Left forelimb (tissue), 1 donor: Measurements from ENCODE around the gene CAMK2A.

ENCODE experiments used
- DNase-seq: peaks from one replicate; pipeline ENCODE4 v3.0.0-alpha.2; 2018; ENCODE audit warnings: low spot score

The CAMK2A gene

GRCh38 chr5:150209099-150209635 is 80.4 kb downstream of the CAMK2A start:
- DNase-seq = no peak

GRCh38 chr5:150208187-150209098 is 81.1 kb downstream of the CAMK2A start:
- DNase-seq = no peak

- DNase-seq = no peak
Observed at GRCh38 chr5:150206779-150207115, 82.8 kb downstream of the CAMK2A start.

GRCh38 chr5:150206098-150206778 is 83.3 kb downstream of the CAMK2A start:
- no peak for DNase-seq

GRCh38 chr5:150204590-150204960 is 85.0 kb downstream of the CAMK2A start:
- no peak for DNase-seq

GRCh38 chr5:150203832-150204589 is 85.6 kb downstream of the CAMK2A start:
- DNase-seq = no peak

- DNase-seq = no peak
Observed at GRCh38 chr5:150202501-150202900, 87.1 kb downstream of the CAMK2A start.

- DNase-seq = no peak
Observed at GRCh38 chr5:150197476-150197875, 92.1 kb downstream of the CAMK2A start.

- no peak for DNase-seq
Observed at GRCh38 chr5:150196986-150197385, 92.6 kb downstream of the CAMK2A start.

- no peak for DNase-seq
Observed at GRCh38 chr5:150196514-150196913, 93.1 kb downstream of the CAMK2A start.

GRCh38 chr5:150195736-150196485 is 93.7 kb downstream of the CAMK2A start:
- DNase-seq = no peak

- no peak for DNase-seq
Observed at GRCh38 chr5:150192462-150192861, 97.1 kb downstream of the CAMK2A start.

GRCh38 chr5:150190987-150191386 is 98.6 kb downstream of the CAMK2A start:
- DNase-seq = no peak

- no peak for DNase-seq
Observed at GRCh38 chr5:150190503-150190979, 99.0 kb downstream of the CAMK2A start.

- no peak for DNase-seq
Observed at GRCh38 chr5:150189728-150190502, 99.7 kb downstream of the CAMK2A start, which contains the start of gene SLC6A7. SLC6A7 (plus strand) TSS chr5:150190062; CDS start chr5:150190328, 266 bp downstream.

- DNase-seq = no peak
Observed at GRCh38 chr5:150189326-150189725, 100.2 kb downstream of the CAMK2A start.

- DNase-seq = no peak
Observed at GRCh38 chr5:150188146-150188842, 101.3 kb downstream of the CAMK2A start.

GRCh38 chr5:150186897-150187296 is 102.7 kb downstream of the CAMK2A start:
- DNase-seq = no peak

GRCh38 chr5:150186137-150186536 is 103.4 kb downstream of the CAMK2A start:
- no peak for DNase-seq
